GM12864 (cell line): Measurements from ENCODE around the gene FUCA2.
A peak's percentile ranks its signal among the peaks of the same experiment; 100 is the strongest.

Experiments
- DNase-seq: peaks from one replicate; pipeline ENCODE4 v3.0.0-alpha.2; 2011; ENCODE audit warnings: low read depth
- H3K4me3 ChIP-seq: 2 replicates; pipeline ENCODE4 v1.5.1; 2011; ENCODE audit warnings: mild to moderate bottlenecking, low read depth, low read length, control low read depth
- TF ChIP-seq, protein P1 (sequence below): IDR thresholded peaks from 2 replicates; pipeline ENCODE4 v1.5.1; 2011; ENCODE audit warnings: low read depth, mild to moderate bottlenecking, moderate library complexity, low read length, control low read depth, inconsistent platforms; ENCODE audit errors: missing control alignments

The FUCA2 gene

GRCh38 chr6:143510991-143511891 is at the start of gene FUCA2:
TSS of gene FUCA2 (minus strand) at chr6:143511720. CDS start at chr6:143511634, 86 bp downstream.
- peak within 1 kb of the TSS; percentile 71 for H3K4me3 ChIP-seq

GRCh38 chr6:143561105-143561704 is 49.7 kb upstream of the FUCA2 start:
- DNase-seq, result no peak
- TF ChIP-seq, protein P1, sequence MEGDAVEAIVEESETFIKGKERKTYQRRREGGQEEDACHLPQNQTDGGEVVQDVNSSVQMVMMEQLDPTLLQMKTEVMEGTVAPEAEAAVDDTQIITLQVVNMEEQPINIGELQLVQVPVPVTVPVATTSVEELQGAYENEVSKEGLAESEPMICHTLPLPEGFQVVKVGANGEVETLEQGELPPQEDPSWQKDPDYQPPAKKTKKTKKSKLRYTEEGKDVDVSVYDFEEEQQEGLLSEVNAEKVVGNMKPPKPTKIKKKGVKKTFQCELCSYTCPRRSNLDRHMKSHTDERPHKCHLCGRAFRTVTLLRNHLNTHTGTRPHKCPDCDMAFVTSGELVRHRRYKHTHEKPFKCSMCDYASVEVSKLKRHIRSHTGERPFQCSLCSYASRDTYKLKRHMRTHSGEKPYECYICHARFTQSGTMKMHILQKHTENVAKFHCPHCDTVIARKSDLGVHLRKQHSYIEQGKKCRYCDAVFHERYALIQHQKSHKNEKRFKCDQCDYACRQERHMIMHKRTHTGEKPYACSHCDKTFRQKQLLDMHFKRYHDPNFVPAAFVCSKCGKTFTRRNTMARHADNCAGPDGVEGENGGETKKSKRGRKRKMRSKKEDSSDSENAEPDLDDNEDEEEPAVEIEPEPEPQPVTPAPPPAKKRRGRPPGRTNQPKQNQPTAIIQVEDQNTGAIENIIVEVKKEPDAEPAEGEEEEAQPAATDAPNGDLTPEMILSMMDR, result no peak
- H3K4me3 ChIP-seq, result no peak overlapping the region

More at GRCh38 chr6:143510991-143511891, at the start of gene FUCA2:
- peak; percentile 43 for DNase-seq
- TF ChIP-seq, protein P1, result no peak

- H3K4me3 ChIP-seq, result no peak overlapping the region
- DNase-seq, result no peak
- TF ChIP-seq, protein P1, result no peak
Observed at GRCh38 chr6:143559051-143559660, 47.6 kb upstream of the FUCA2 start.

DNA sequence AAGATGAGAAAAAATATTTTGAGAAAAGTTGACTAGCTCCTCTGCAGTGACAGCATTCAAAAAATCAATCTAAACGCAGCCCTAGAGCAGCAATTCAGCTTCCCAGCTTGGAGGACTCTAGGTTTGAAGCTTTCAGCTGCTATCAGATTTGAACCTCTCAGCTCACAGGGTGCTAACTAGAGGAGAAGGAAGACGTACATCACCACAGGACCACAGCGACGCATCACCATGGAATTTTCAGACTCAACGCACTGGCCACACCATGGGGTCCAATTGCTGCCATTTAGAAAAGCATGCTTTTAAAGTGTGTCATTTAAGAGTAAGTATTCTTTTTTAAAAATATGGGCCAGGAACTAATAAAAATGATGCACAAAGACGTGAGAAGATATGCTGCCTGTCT is 45.0 kb upstream of the FUCA2 start:
- TF ChIP-seq, protein P1, result no peak
- H3K4me3 ChIP-seq, result no peak overlapping the region
- no peak for DNase-seq

GRCh38 chr6:143555582-143555981 is 44.1 kb upstream of the FUCA2 start:
- DNase-seq, result no peak
- TF ChIP-seq, protein P1, result no peak
- H3K4me3 ChIP-seq, result no peak overlapping the region

- no peak overlapping the region for H3K4me3 ChIP-seq
- DNase-seq, result no peak
- TF ChIP-seq, protein P1, result no peak
Observed at GRCh38 chr6:143555071-143555492, 43.6 kb upstream of the FUCA2 start.
